HG02973 (cell line): ENCODE measurements around the gene ASTN2.

Experiments
- ATAC-seq: cut with Tn5 transposase; IDR thresholded peaks from one replicate; pipeline ENCODE4 v1.9.1; 2021; ENCODE audit warnings: moderate library complexity; ENCODE audit not compliant: unreplicated experiment

ASTN2 gene

DNA sequence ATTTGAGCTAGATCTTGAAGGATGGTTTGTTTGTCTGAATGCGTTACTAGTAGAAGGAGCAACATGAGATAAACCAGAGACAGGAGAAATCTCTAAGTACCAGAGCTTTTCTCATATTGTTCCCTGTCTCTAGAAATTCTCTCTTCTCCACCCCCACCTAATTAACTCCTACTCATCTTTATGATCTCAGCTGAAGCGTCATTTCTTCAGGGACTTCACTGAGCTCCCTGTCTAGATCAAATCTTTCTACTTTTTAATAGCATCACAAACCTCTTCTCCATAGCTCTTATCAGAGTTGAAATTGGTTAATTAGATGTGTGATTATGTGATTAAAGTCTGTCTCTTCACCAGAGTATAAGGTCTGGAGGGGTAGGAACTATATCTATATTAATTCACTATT is 1035.0 kb downstream of the ASTN2 start:
- no peak for ATAC-seq

DNA sequence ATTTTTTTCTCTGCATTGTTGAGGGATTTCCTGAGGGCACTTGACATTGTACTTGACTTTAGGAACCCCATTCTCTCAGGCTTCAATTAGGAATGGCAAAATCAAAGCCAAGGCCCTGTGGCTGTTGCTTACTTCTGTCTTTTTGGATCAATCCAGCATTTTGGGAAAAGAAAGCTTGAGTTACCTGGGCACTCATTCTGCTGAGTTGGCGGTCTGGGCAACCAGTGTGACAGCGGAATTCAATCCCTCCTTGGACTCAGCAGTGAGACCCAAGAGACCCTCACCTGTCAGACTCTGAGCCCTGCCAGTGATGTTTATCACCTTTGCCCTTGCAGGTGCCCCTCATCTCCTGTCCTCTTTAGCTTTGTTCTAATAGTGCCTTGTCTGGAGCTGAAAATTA is 1036.0 kb downstream of the ASTN2 start:
- ATAC-seq = no peak

DNA sequence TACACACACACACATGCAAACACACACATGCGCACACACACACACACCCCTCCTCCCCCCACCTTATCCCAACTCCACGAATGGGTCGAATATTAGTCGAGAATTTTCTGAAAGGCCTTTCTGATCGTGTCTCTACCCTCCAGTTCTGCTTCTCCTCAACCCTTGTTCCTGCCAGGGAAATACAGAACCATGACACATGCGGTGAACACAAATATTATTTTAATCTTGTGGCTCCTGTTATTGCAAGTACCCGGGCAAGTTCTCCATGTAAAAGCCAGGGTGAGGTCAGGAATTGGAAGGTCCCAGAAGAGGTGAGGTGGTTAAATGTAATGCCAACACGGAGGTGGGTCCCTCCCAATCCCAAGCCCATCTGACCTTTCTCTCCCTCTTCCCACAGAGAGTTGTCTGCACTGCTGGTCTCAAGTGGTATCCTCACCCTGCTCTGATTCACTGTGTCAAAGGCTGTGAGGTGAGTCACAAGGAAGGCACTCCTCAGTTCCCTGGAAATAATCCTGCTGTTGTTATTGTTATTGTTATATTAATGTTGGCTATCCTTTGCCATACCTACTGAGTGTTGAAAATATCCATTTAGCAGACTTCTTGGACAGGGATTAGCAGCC is 1037.6 kb downstream of the ASTN2 start:
- ATAC-seq = no peak
